GM12891 (cell line): Measurements from ENCODE around the gene SIL1.
A peak's percentile ranks its signal among the peaks of the same experiment; 100 is the strongest.

Source experiments
- DNase-seq: peaks from one replicate; pipeline ENCODE4 v3.0.0; 2011; ENCODE audit warnings: low spot score; ENCODE audit not compliant: insufficient read length
- FAIRE-seq: peaks from 2 replicates; lab custom pipeline; 2011; peaks lifted over from hg19 to GRCh38; lab: Jason Lieb, UNC
- PAX5 ChIP-seq: IDR thresholded peaks from 2 replicates; pipeline ENCODE4 v1.6.1; 2011; ENCODE audit warnings: low read length, moderate library complexity, mild to moderate bottlenecking; ENCODE audit not compliant: insufficient read depth, severe bottlenecking
- POLR2A ChIP-seq: IDR thresholded peaks from 2 replicates; pipeline ENCODE4 v1.6.1; 2011; ENCODE audit warnings: low read depth, low read length, control low read depth
- POLR2AphosphoS5 ChIP-seq: IDR thresholded peaks from 2 replicates; pipeline ENCODE4 v1.6.1; 2011; ENCODE audit warnings: low read depth, low read length, control low read depth
- POU2F2 ChIP-seq: IDR thresholded peaks from 2 replicates; pipeline ENCODE4 v1.6.1; 2011; ENCODE audit warnings: low read depth, mild to moderate bottlenecking, control low read depth, low read length, moderate library complexity
- SPI1 ChIP-seq: IDR thresholded peaks from 2 replicates; pipeline ENCODE4 v1.6.1; 2011; ENCODE audit warnings: low read depth, low read length, control low read depth
- TAF1 ChIP-seq: IDR thresholded peaks from 2 replicates; pipeline ENCODE4 v1.6.1; 2011; ENCODE audit warnings: low read depth, low read length, control low read depth

The SIL1 gene

GRCh38 chr5:139104577-139105276, 93.4 kb downstream of the SIL1 start:
- TF ChIP-seq POLR2AphosphoS5: no peak
- no peak for TF ChIP-seq TAF1
- TF ChIP-seq POU2F2: no peak
- TF ChIP-seq SPI1: no peak
- TF ChIP-seq PAX5: no peak
- no peak for TF ChIP-seq POLR2A
- no peak for DNase-seq
- no peak for FAIRE-seq

GRCh38 chr5:139103762-139104161, 94.4 kb downstream of the SIL1 start:
- no peak for FAIRE-seq

GRCh38 chr5:139100825-139101224, 97.3 kb downstream of the SIL1 start:
- TF ChIP-seq POLR2AphosphoS5 (no peak), TAF1 (no peak), PAX5 (no peak), POLR2A (no peak), POU2F2 (no peak), SPI1 (no peak)
- FAIRE-seq (no peak), DNase-seq (no peak)

More at GRCh38 chr5:139103762-139104161, 94.4 kb downstream of the SIL1 start:
- no peak for DNase-seq
- TF ChIP-seq POLR2AphosphoS5 (no peak), POLR2A (no peak), POU2F2 (no peak), TAF1 (no peak), PAX5 (no peak), SPI1 (no peak)

- DNase-seq (no peak), FAIRE-seq (peak; percentile 88)
- TF ChIP-seq POLR2A (no peak), SPI1 (peak; percentile 93), PAX5 (no peak)
These were observed 103.7 kb downstream of the SIL1 start for GRCh38 chr5:139094154-139095131.

GRCh38 chr5:139092741-139093343, 105.3 kb downstream of the SIL1 start:
- DNase-seq (no peak), FAIRE-seq (peak; percentile 16)
- TF ChIP-seq PAX5 (no peak), POLR2A (no peak), TAF1 (no peak), POU2F2 (no peak), SPI1 (no peak), POLR2AphosphoS5 (no peak)

GRCh38 chr5:139091439-139092156, 106.6 kb downstream of the SIL1 start:
- TF ChIP-seq SPI1 (no peak), PAX5 (no peak), TAF1 (no peak), POLR2AphosphoS5 (no peak)
- DNase-seq: no peak
- FAIRE-seq: no peak

GRCh38 chr5:139090581-139090980, 107.6 kb downstream of the SIL1 start:
- DNase-seq: no peak
- FAIRE-seq: no peak
- TF ChIP-seq POU2F2 (no peak), POLR2A (no peak)

GRCh38 chr5:139088024-139088423, 110.1 kb downstream of the SIL1 start:
- TF ChIP-seq POLR2AphosphoS5: no peak
- no peak for TF ChIP-seq POU2F2
- no peak for TF ChIP-seq TAF1
- TF ChIP-seq POLR2A: no peak
- no peak for TF ChIP-seq SPI1
- TF ChIP-seq PAX5: no peak
- FAIRE-seq (no peak), DNase-seq (no peak)

- TF ChIP-seq SPI1 (no peak), POLR2AphosphoS5 (no peak), POLR2A (no peak), PAX5 (no peak), POU2F2 (no peak), TAF1 (no peak)
- DNase-seq (no peak), FAIRE-seq (no peak)
These were observed 115.2 kb downstream of the SIL1 start for GRCh38 chr5:139082813-139083498.
